Kidney (tissue), 11 donors: ENCODE results near the gene RASA4. TPM values are rescaled to one million over a fixed set of nuclear protein-coding genes. Genes with fewer than 3 reads are reported as not detected.
"Not testable (repeated sequence)": the region's sequence is repeated elsewhere in the genome, so short reads cannot be mapped to it uniquely, and the experiment has no call there.

Experiments used
- DNase-seq, 5 donors: peaks; one replicate each; pipeline ENCODE4 v3.0.0-alpha.2; 2013 to 2020
- FAIRE-seq: peaks from 2 replicates; lab custom pipeline; 2012; peaks lifted over from hg19 to GRCh38; lab: Jason Lieb, UNC
- H3K27ac ChIP-seq, 2 donors: one replicate each; pipeline ENCODE4 v1.7.0; 2013; ENCODE audit warnings: low read depth in 2 of 2, low read length in 2 of 2, inconsistent platforms in 1 of 2
- H3K27me3 ChIP-seq: one replicate; pipeline ENCODE4 v1.7.1; 2013; ENCODE audit warnings: low read length, inconsistent platforms; ENCODE audit not compliant: control insufficient read depth, insufficient read depth
- H3K36me3 ChIP-seq, 3 donors: one replicate each; pipeline versions ENCODE4 v1.7.0 to v1.7.1; 2013; ENCODE audit warnings: low read length in 3 of 3, control low read depth in 1 of 3, inconsistent platforms in 1 of 3; ENCODE audit not compliant: insufficient read depth in 3 of 3, control insufficient read depth in 2 of 3
- H3K4me1 ChIP-seq, 3 donors: one replicate each; pipeline versions ENCODE4 v1.7.0 to v1.7.1; 2013; ENCODE audit warnings: low read length in 3 of 3, inconsistent platforms in 1 of 3, low read depth in 1 of 3; ENCODE audit not compliant: control insufficient read depth in 2 of 3, insufficient read depth in 2 of 3
- H3K4me3 ChIP-seq, 3 donors: one replicate each; pipeline versions ENCODE4 v1.7.0 to v1.8.1; 2013; ENCODE audit warnings: low read length in 3 of 3, control low read depth in 1 of 3, inconsistent platforms in 1 of 3
- H3K9ac ChIP-seq, 3 donors: one replicate each; pipeline versions ENCODE4 v1.7.0 to v1.7.1; 2013; ENCODE audit warnings: low read length in 3 of 3, control low read depth in 1 of 3, inconsistent platforms in 1 of 3
- H3K9me3 ChIP-seq, 3 donors: one replicate each; pipeline versions ENCODE4 v1.7.0 to v1.7.1; 2013; ENCODE audit warnings: low read length in 3 of 3, control low read depth in 1 of 3, inconsistent platforms in 1 of 3; ENCODE audit not compliant: control insufficient read depth in 2 of 3, insufficient read depth in 1 of 3
- intact Hi-C: fragments of 100-400 bp; cut with DNase I; formaldehyde crosslinking; loops from one replicate; pipeline ENCODE4 v1.11.1; 2022
- polyA plus RNA-seq: library from polyadenylated mRNA; stranded (reverse); fragments of 350-450 nt; fragmentation: Illumina TruSeq; extraction: RNeasy Lipid Tissue Mini Kit (QIAGEN cat#74804); gene quantifications from one replicate; pipeline ENCODE4 v1.2.3, GENCODE V29; 2014; ENCODE audit warnings: low read depth, low replicate concordance; ENCODE audit not compliant: insufficient read depth
- total RNA-seq: library from RNA; stranded (reverse); fragmentation: NEBNext Ultra II Directional; extraction: Animal tissue kit (Norgen Biotek cat#: 25700); gene quantifications from one replicate; pipeline ENCODE4 v1.2.1, GENCODE V29; 2021
- donor health status: control.
- donor health status: control.
- donor health status: DM: yes; HTN: yes; CAD: no.
- donor health status: Normal renal cell carcinoma (clear cell type).

Gene RASA4
- total and polyA plus RNA-seq, 2 donors from 2014 or later, result 47.0 to 63.3 TPM

GRCh38 chr7:102524803-102525202, 91.8 kb downstream of the RASA4 start:
- H3K4me1 ChIP-seq, H3K27ac ChIP-seq, H3K4me3 ChIP-seq, H3K9ac ChIP-seq, H3K9me3 ChIP-seq, intact Hi-C loops, FAIRE-seq, H3K27me3 ChIP-seq, H3K36me3 ChIP-seq: not testable (repeated sequence)
- DNase-seq, result peak in 1 of 5 donors; percentile 52

Other genes with a start within 250 kb of the RASA4 start
- 25.9 TPM for gene PRKRIP1, start 220.4 kb downstream of the RASA4 start, total RNA-seq
- gene PRKRIP1, start 220.4 kb downstream of the RASA4 start, polyA plus RNA-seq, result 20.8 TPM
- 45.6 TPM for gene ORAI2, start 183.2 kb downstream of the RASA4 start, total RNA-seq
- 13.8 TPM for gene ORAI2, start 183.2 kb downstream of the RASA4 start, polyA plus RNA-seq
- 14.0 TPM for gene ALKBH4, start 151.9 kb downstream of the RASA4 start, total RNA-seq
- 15.4 TPM for gene ALKBH4, start 151.9 kb downstream of the RASA4 start, polyA plus RNA-seq
- 14.1 TPM for gene LRWD1, start 151.8 kb downstream of the RASA4 start, total RNA-seq
- 14.0 TPM for gene LRWD1, start 151.8 kb downstream of the RASA4 start, polyA plus RNA-seq
- gene POLR2J, start 137.8 kb downstream of the RASA4 start, total RNA-seq, result 42.0 TPM
- 117 TPM for gene POLR2J, start 137.8 kb downstream of the RASA4 start, polyA plus RNA-seq
- 22.5 TPM for gene RASA4B, start 99.0 kb downstream of the RASA4 start, total RNA-seq
- 24.0 TPM for gene RASA4B, start 99.0 kb downstream of the RASA4 start, polyA plus RNA-seq
- gene UPK3BL2, start 73.1 kb downstream of the RASA4 start, total RNA-seq, result 21.6 TPM
- gene UPK3BL2, start 73.1 kb downstream of the RASA4 start, polyA plus RNA-seq, result 6.8 TPM
- gene SPDYE2, start 65.5 kb downstream of the RASA4 start, total RNA-seq, result 0.50 TPM
- gene SPDYE2, start 65.5 kb downstream of the RASA4 start, polyA plus RNA-seq, result not detected
- gene POLR2J3, start 44.2 kb downstream of the RASA4 start, total RNA-seq, result 48.0 TPM
- 70.8 TPM for gene POLR2J3, start 44.2 kb downstream of the RASA4 start, polyA plus RNA-seq
- 23.9 TPM for gene UPK3BL1, start 26.0 kb upstream of the RASA4 start, total RNA-seq
- gene UPK3BL1, start 26.0 kb upstream of the RASA4 start, polyA plus RNA-seq, result 44.5 TPM
- gene SPDYE2B, start 33.6 kb upstream of the RASA4 start, total RNA-seq, result not detected
- gene SPDYE2B, start 33.6 kb upstream of the RASA4 start, polyA plus RNA-seq, result not detected
- 10.5 TPM for gene POLR2J2, start 54.9 kb upstream of the RASA4 start, total RNA-seq
- gene POLR2J2, start 54.9 kb upstream of the RASA4 start, polyA plus RNA-seq, result 0.62 TPM
- 10.4 TPM for gene FAM185A, start 132.2 kb upstream of the RASA4 start, total RNA-seq
- gene FAM185A, start 132.2 kb upstream of the RASA4 start, polyA plus RNA-seq, result 6.5 TPM